CD4-positive, alpha-beta T cell treated with Interleukin-6 at 100 ng/mL for 8 hours (primary cell): ENCODE data around the gene MYPN.
"Not testable (repeated sequence)": the region's sequence is repeated elsewhere in the genome, so short reads cannot be mapped to it uniquely, and the experiment has no call there.

Experiments
- DNase-seq: peaks from one replicate; pipeline ENCODE4 v3.0.0-alpha.2; 2020; ENCODE audit warnings: mixed read lengths, low spot score

The MYPN gene

DNA sequence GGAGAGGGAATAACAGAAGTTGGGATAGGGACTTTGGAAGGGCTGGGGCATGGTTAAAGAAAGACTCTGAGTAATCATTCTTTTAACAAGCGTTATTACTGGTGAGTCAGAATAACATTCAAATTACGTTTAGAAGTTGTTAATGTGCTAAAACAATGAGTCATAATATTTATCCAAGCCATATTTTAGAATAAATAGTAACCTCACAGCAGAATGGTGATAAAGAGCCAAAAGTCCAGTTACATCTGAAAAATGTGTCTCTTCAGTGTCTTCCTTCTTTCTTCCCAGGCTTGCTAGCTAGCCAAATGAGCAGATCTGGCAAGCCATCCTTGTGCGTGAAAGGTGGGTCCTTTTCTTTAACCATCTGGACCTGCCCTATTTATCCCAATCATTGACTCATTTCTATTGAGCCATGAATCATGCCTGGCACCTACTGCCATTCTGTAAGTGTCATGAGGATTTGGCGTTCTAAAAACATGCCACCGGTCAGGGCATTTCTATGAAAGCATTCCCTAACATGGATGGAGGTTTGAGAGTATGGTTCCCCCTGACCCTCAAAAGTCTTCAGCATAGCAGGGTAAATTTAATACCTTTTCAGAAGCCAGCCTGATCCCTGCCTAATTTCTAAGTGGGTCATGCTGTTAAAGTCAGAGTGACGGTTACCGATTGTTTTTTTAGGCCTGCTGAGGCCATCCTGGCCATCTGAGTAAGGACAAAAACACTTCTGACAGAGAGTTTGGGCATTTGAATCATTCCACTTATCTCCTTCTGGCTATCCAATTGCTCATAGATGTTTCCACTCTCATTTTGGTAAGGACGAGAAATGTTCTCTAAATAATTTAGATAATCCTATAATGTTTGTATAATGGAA lies 26.9 kb downstream of the MYPN start:
- DNase-seq = no peak

- no peak for DNase-seq
Measured at GRCh38 chr10:68137171-68137570, 27.9 kb downstream of the MYPN start.

DNA sequence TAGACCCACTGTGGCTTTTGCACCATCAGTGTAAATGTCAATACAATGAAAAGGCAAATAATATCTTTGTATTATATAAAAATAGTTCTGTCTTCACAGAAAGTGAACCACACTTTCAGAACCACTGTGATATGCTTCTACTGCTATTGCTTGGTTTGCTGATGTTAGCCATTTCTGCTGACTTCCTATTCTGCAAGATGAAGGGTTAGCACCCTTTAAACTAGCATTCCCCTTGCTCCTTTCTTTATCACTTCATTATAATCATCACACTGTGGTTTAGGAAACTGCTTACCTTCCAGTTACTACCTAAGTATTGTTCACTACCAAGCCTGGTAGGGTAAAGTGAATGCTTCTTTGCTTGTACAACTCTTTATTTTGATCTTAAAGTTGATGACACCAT lies 29.2 kb downstream of the MYPN start:
- no peak for DNase-seq

DNA sequence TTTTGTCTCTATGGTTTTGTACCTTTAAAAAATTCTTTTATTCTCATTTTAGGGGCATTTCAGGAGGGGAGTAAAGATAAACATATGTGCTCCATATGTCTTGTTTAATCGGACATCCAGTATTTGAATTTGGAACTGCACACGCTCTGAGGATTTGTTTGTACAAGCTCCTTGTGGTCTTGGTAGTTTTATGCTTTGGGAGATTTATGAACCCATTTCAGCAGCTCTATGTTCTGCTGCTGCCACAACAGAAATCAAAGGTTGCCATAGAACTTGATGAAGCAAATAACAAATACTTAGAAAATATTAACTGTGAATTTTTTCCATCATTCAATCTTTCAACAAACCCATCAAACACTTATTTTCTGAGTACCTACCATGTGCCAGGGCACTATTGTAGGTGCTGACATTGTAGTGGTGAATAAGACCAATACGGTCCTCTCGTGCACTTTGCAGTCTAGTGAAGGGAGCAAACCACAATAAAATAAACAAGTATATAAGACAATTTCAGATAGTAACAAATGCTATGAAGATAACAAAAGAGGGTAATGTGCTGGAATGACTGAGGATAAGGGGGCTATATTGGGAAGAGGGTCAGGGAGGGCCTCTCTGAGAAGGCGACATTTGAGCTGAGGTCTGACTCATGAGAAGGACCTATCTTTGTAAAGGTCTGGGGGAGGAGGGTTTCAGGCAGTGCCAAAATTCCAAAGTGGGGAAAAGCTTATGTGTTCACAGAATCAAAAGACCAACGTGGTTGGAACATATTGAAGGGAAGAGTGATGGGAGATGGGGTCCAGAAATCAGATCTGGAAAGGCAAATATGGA lies 30.4 kb downstream of the MYPN start:
- DNase-seq = no peak

- DNase-seq = no peak
Measured at GRCh38 chr10:68142761-68143160, 33.5 kb downstream of the MYPN start.

GRCh38 chr10:68144709-68145108 lies 35.4 kb downstream of the MYPN start:
- DNase-seq = no peak

GRCh38 chr10:68145705-68146104 lies 36.4 kb downstream of the MYPN start:
- DNase-seq = no peak

- no peak for DNase-seq
Measured at GRCh38 chr10:68146133-68146532, 36.8 kb downstream of the MYPN start.

GRCh38 chr10:68151453-68151852 lies 42.2 kb downstream of the MYPN start:
- DNase-seq = no peak

- DNase-seq = no peak
Measured at GRCh38 chr10:68153473-68154210, 44.4 kb downstream of the MYPN start.

GRCh38 chr10:68154211-68154497 lies 44.9 kb downstream of the MYPN start:
- DNase-seq = no peak

DNA sequence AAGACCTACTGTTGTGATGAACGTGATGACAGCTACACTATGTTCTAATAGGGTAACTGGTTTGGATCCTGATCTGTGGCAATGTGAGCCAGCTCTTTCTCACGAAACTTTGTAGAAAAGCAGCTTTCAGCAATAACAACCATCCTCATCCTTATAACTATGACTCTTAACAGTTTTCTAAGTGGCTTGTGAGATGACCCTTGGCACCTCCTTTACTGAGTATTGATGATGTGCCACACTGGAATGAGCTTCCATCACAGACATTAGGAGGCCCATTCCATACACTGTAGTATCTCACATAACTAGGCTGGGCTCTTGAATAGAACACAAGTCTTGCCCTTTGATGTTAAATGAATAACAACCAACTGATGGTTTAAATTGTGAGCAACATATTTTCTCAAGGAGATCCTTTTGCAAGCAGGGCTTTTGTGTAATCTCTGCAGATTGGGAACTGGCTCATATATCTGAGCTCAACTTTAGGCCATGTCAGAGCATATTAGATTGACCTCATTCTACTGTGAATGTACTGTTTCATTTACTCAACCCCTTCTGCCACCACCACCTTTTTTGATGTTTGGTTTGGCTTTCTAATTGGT lies 46.4 kb downstream of the MYPN start:
- DNase-seq = no peak

DNA sequence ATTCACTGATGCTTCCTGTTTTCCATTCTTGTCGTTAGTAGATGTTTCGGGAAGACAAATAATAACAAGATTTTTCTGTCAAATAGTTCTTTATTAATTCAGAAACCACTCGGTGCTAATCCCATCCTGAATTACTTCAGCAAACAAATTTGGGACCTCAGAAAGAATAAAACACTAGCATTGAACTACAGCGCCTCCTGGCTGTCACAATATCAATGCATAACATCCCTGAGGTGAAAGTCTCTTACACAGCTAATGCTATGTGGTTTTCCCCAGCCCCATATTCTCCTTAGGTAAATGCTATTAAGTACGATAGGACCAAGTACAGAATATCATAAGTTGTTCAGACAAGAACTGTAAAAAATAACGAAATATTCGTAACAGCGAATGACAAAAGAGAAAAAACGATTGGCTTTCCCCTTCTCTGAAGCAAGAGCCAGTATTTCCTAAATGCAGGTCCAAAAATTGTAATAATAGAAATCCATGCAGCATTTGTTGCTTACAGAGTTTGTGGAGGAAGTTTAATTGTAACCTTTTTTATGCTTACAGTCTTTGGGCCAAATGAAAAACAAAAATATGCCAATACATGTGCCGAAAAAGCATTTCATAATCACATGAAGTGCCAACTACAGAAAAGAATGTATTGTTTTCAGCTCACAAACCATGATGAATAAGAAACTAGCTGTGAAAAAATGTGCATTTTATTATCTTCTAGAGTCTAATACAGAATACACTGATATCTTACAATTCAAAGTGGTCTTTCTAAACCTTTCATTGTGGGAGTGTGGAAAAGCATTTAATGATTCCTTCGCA lies 47.3 kb downstream of the MYPN start:
- DNase-seq = peak; percentile 56

GRCh38 chr10:68157522-68157921 lies 48.2 kb downstream of the MYPN start:
- DNase-seq = not testable (repeated sequence)

- DNase-seq = no peak
Measured at GRCh38 chr10:68158031-68158430, 48.7 kb downstream of the MYPN start.

- no peak for DNase-seq
Measured at GRCh38 chr10:68163735-68164134, 54.4 kb downstream of the MYPN start.

DNA sequence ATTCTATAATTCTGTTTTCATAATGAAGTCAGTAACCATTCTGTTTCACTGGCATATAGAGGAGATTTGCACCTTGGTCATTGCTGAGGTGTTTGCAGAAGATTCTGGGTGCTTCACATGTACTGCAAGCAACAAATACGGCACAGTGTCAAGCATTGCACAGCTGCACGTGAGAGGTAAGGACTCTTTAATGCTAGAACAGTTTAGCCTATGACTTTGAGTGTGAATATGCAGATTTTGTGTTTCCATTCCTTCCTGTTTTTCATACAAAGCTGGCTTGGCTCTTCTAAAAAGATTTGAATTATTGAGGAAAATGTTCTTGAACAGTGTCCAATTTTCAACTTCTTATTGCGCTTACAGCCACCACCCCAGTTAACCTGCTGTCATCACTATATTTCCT lies 56.4 kb downstream of the MYPN start:
- DNase-seq = no peak

DNA sequence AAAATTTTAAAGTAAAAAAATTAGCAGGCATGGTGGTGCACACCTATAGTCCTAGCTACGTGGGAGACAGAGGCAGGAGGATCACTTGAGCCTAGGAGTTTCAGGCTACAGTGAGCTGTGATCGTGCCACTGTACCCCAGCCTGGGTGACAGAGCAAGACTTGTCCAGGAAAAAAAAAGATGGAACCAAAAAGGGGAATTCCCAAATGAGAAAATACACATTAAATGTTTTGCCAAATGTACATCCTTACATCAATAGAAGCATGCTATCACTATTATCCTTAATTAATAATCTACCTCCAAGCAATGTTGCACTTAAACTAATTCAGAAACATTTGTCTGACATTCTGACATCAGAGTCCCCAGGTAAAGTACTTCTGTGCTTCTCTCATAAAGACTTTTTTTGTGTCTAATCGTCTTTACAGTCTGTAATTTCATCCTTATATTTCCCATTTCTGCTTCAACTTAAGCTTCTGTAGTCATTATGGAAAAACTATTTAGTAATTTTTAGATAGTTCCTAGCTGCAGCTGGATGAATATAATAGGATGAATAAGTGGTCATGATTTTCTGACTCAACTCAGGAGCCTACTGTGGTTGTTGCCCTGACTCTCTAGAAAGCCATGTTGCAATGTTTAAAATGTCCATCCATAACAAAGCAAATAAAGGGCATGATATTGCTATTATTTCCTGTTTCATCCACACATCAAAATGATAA lies 57.7 kb downstream of the MYPN start:
- no peak for DNase-seq

GRCh38 chr10:68167586-68168189 lies 58.4 kb downstream of the MYPN start:
- no peak for DNase-seq

DNA sequence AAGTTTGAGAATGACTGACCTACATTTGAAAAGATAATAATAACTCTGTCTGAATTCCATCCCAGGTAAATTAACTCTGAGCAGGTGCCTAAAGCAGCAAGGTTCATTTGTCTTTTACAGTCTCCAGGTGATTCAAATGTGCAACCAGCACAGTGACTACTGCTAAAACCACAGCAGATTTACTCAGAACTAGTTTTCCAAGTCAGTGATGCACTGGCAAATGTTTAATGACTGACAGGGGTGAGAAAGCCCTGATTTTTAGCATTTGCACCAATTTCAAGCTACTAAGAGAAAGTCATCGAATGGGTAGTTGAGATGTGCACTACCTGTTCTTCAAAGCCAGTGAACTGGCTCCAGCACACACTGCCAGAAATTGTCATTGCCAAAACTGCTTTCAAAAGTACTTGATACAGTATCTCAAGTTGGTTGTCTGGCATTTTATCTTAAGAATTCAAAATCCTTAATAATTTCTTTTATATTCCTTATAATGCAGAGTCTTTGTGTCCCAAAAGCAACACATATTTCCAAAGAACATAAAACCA lies 62.3 kb downstream of the MYPN start:
- no peak for DNase-seq
